ENCODE data around the gene GNPTG.

The GNPTG gene

GRCh38 chr16:1333854-1334700 is 17.7 kb upstream of the GNPTG start:
- DNase-seq (ENCODE audit: low read depth): no peak

- no peak for DNase-seq (ENCODE audit: low read depth)
Measured at GRCh38 chr16:1334739-1335138, 17.0 kb upstream of the GNPTG start.

GRCh38 chr16:1335211-1335971 is 16.3 kb upstream of the GNPTG start:
- DNase-seq (ENCODE audit: low read depth): no peak

- no peak for DNase-seq (ENCODE audit: low read depth)
Measured at GRCh38 chr16:1335996-1336395, 15.7 kb upstream of the GNPTG start.

- no peak for DNase-seq (ENCODE audit: low read depth)
Measured at GRCh38 chr16:1336619-1337018, 15.1 kb upstream of the GNPTG start.

GRCh38 chr16:1337486-1337885 is 14.2 kb upstream of the GNPTG start:
- no peak for DNase-seq (ENCODE audit: low read depth)

GRCh38 chr16:1338119-1338730 is 13.5 kb upstream of the GNPTG start:
- no peak for DNase-seq (ENCODE audit: low read depth)

GRCh38 chr16:1338855-1339675 is 12.7 kb upstream of the GNPTG start:
- no peak for DNase-seq (ENCODE audit: low read depth)

- DNase-seq (ENCODE audit: low read depth): no peak
Measured at GRCh38 chr16:1340730-1341494, 10.8 kb upstream of the GNPTG start.

- DNase-seq (ENCODE audit: low read depth): no peak
Measured at GRCh38 chr16:1341495-1342420, 10.0 kb upstream of the GNPTG start.

- peak; percentile 72 for DNase-seq (ENCODE audit: low read depth)
Measured at GRCh38 chr16:1342526-1343427, 9.0 kb upstream of the GNPTG start.

GRCh38 chr16:1343428-1344242 is 8.1 kb upstream of the GNPTG start:
- DNase-seq (ENCODE audit: low read depth): no peak

- DNase-seq (ENCODE audit: low read depth): no peak
Measured at GRCh38 chr16:1344499-1344898, 7.2 kb upstream of the GNPTG start.

GRCh38 chr16:1345087-1345486 is 6.6 kb upstream of the GNPTG start:
- DNase-seq (ENCODE audit: low read depth): no peak

GRCh38 chr16:1345651-1346421 is 5.9 kb upstream of the GNPTG start:
- no peak for DNase-seq (ENCODE audit: low read depth)

- DNase-seq (ENCODE audit: low read depth): no peak
Measured at GRCh38 chr16:1346422-1347285, 5.1 kb upstream of the GNPTG start.

Measured in HS-27A (cell line).